SK-N-SH (cell line): ENCODE data around the gene DIAPH2. TPM values are rescaled to one million over a fixed set of nuclear protein-coding genes. Genes with fewer than 3 reads are reported as not detected.

Experiments
- CTCF ChIA-PET: fragments of 300-600, 350-600 bp; formaldehyde crosslinking; extraction: SDS; loops from one replicate; lab custom pipeline; 2021; lab: Yijun Ruan, JAX
- POLR2A ChIA-PET: fragments of 350-600 bp; sonication (Branson Sonifier 250); formaldehyde crosslinking; extraction: SDS; loops from one replicate; lab custom pipeline; 2020; ENCODE audit warnings: antibody characterized with exemption, inconsistent platforms; lab: Yijun Ruan, JAX
- DNase-seq: peaks from one replicate; pipeline ENCODE4 v3.0.0; 2012
- H2AFZ ChIP-seq: fragments of 200-600 bp; sonication (generic); 2 replicates; pipeline ENCODE4 v1.8.1; 2016; ENCODE audit warnings: antibody characterized with exemption, mild to moderate bottlenecking, low read depth
- H3F3A ChIP-seq: fragments of 200-600 bp; sonication (generic); replicated peaks from 2 replicates; pipeline ENCODE3; 2016; ENCODE audit warnings: antibody characterized with exemption, mild to moderate bottlenecking; ENCODE audit not compliant: insufficient read depth
- H3K27ac ChIP-seq, 2 experiments: fragments of 200-500 bp in 1 of 2; fragments of 200-600 bp in 1 of 2; sonication (Bioruptor generic) in 1 of 2; sonication (generic), shearing (Covaris generic) in 1 of 2; 2 replicates each; pipeline versions ENCODE4 v1.5.1 to v1.6.1; 2014 to 2016; ENCODE audit warnings: low read depth in 2 of 2, inconsistent platforms in 1 of 2, low read length in 1 of 2, mild to moderate bottlenecking in 1 of 2, mixed read lengths in 1 of 2
- H3K27me3 ChIP-seq: fragments of 200-600 bp; sonication (generic), shearing (Covaris generic); 2 replicates; pipeline ENCODE4 v1.6.1; 2016; ENCODE audit warnings: mixed run types; ENCODE audit not compliant: insufficient read depth
- H3K36me3 ChIP-seq, 2 experiments: fragments of 200-500 bp in 1 of 2; fragments of 200-600 bp in 1 of 2; sonication (Bioruptor generic) in 1 of 2; sonication (generic) in 1 of 2; replicated peaks in 1 of 2; 2 replicates each; pipeline versions ENCODE3 to v1.5.1; 2014 to 2016; ENCODE audit warnings: low read length in 1 of 2, mild to moderate bottlenecking in 1 of 2; ENCODE audit not compliant: insufficient read depth in 2 of 2, control insufficient read depth in 1 of 2
- H3K4me1 ChIP-seq, 2 experiments: fragments of 200-500 bp in 1 of 2; fragments of 200-600 bp in 1 of 2; sonication (Bioruptor generic) in 1 of 2; sonication (generic), shearing (Covaris generic) in 1 of 2; 2 replicates each; pipeline versions ENCODE4 v1.5.1 to v1.6.1; 2014 to 2016; ENCODE audit warnings: low read depth in 1 of 2, low read length in 1 of 2, mixed run types in 1 of 2; ENCODE audit not compliant: insufficient read depth in 2 of 2, control insufficient read depth in 1 of 2
- H3K4me2 ChIP-seq: fragments of 200-600 bp; sonication (generic), shearing (Covaris generic); 2 replicates; pipeline ENCODE4 v1.6.1; 2017; ENCODE audit warnings: mixed run types
- H3K4me3 ChIP-seq, 2 experiments: fragments of 200-500 bp in 1 of 2; fragments of 200-600 bp in 1 of 2; sonication (Bioruptor generic) in 1 of 2; sonication (generic), shearing (Covaris generic) in 1 of 2; 2 replicates each; pipeline versions ENCODE4 v1.5.1 to v1.8.1; 2014 to 2016; ENCODE audit warnings: low read depth in 2 of 2, inconsistent platforms in 1 of 2, low read length in 1 of 2, mild to moderate bottlenecking in 1 of 2, mixed read lengths in 1 of 2, moderate library complexity in 1 of 2
- H3K79me2 ChIP-seq: fragments of 200-600 bp; sonication (generic); 2 replicates; pipeline ENCODE4 v1.8.1; 2017; ENCODE audit warnings: mild to moderate bottlenecking; ENCODE audit not compliant: insufficient read depth
- H3K9ac ChIP-seq: fragments of 200-600 bp; sonication (generic); 2 replicates; pipeline ENCODE4 v1.6.1; 2017; ENCODE audit warnings: mixed run types
- H3K9me2 ChIP-seq: fragments of 200-600 bp; sonication (generic); 2 replicates; pipeline ENCODE4 v1.6.1; 2017; ENCODE audit warnings: mixed run types
- H3K9me3 ChIP-seq: fragments of 200-600 bp; sonication (generic); 2 replicates; pipeline ENCODE4 v1.6.1; 2017; ENCODE audit warnings: mixed run types, mild to moderate bottlenecking, moderate library complexity
- H4K20me1 ChIP-seq: fragments of 200-600 bp; sonication (generic); 2 replicates; pipeline ENCODE4 v1.6.1; 2017; ENCODE audit warnings: mild to moderate bottlenecking, mixed run types; ENCODE audit not compliant: insufficient read depth
- CHD2 ChIP-seq: fragments of 150-350 bp; IDR thresholded peaks from 2 replicates; pipeline ENCODE4 v1.6.1; 2018; ENCODE audit warnings: low read length; ENCODE audit not compliant: partially characterized antibody
- CTCF ChIP-seq: fragments of 200-600 bp; sonication (generic); IDR thresholded peaks from 2 replicates; pipeline ENCODE4 v1.6.1; 2017; ENCODE audit warnings: antibody characterized with exemption, mild to moderate bottlenecking, moderate library complexity
- ELF1 ChIP-seq: IDR thresholded peaks from 2 replicates; pipeline ENCODE4 v1.4.0; 2012
- EZH2phosphoT487 ChIP-seq: fragments of 200-600 bp; sonication (generic); IDR thresholded peaks from 2 replicates; pipeline ENCODE4 v1.6.1; 2017; ENCODE audit warnings: low read depth, mixed run types, mild to moderate bottlenecking, antibody characterized with exemption, moderate library complexity, borderline replicate concordance
- FOSL2 ChIP-seq: IDR thresholded peaks from 2 replicates; pipeline ENCODE4 v1.4.0; 2012; ENCODE audit warnings: low read depth, mild to moderate bottlenecking, moderate library complexity, borderline replicate concordance
- FOXJ3 ChIP-seq: sonication (generic); formaldehyde crosslinking; IDR thresholded peaks from 2 replicates; pipeline ENCODE4 v1.5.1; 2020; ENCODE audit warnings: mild to moderate bottlenecking, missing genetic modification reagents
- GATA2 ChIP-seq: sonication (generic); formaldehyde crosslinking; IDR thresholded peaks from 2 replicates; pipeline ENCODE4 v1.5.0; 2020; ENCODE audit warnings: mild to moderate bottlenecking, missing genetic modification reagents
- IRF3 ChIP-seq: fragments of 150-350 bp; IDR thresholded peaks from 2 replicates; pipeline ENCODE4 v1.6.1; 2016; ENCODE audit warnings: mild to moderate bottlenecking, low read depth, low read length
- JUND ChIP-seq: IDR thresholded peaks from 2 replicates; pipeline ENCODE4 v1.4.0; 2012
- MAX ChIP-seq: IDR thresholded peaks from 2 replicates; pipeline ENCODE4 v1.4.0; 2012; ENCODE audit warnings: low read depth
- MEF2A ChIP-seq: IDR thresholded peaks from 2 replicates; pipeline ENCODE4 v1.4.0; 2012; ENCODE audit warnings: low read depth, borderline replicate concordance
- MXI1 ChIP-seq: IDR thresholded peaks from 2 replicates; pipeline ENCODE4 v1.6.1; 2012; ENCODE audit warnings: mild to moderate bottlenecking, low read depth, low read length, improper control_type of control experiment
- PBX3 ChIP-seq: IDR thresholded peaks from 2 replicates; pipeline ENCODE4; 2012
- POLR2AphosphoS5 ChIP-seq: IDR thresholded peaks from 2 replicates; pipeline ENCODE4 v1.6.1; 2012; ENCODE audit warnings: low read depth, low read length
- REST ChIP-seq: IDR thresholded peaks from 2 replicates; pipeline ENCODE4 v1.6.1; 2012; ENCODE audit warnings: mild to moderate bottlenecking, low read depth, low read length, moderate library complexity
- RFX5 ChIP-seq: IDR thresholded peaks from 2 replicates; pipeline ENCODE4 v1.6.1; 2012; ENCODE audit warnings: mild to moderate bottlenecking, improper control_type of control experiment, low read length
- RXRA ChIP-seq: IDR thresholded peaks from 2 replicates; pipeline ENCODE4 v1.4.0; 2012; ENCODE audit warnings: low read depth, mild to moderate bottlenecking, borderline replicate concordance
- SIN3A ChIP-seq: IDR thresholded peaks from 2 replicates; pipeline ENCODE4 v1.6.1; 2012; ENCODE audit warnings: low read depth, mild to moderate bottlenecking, low read length, moderate library complexity, borderline replicate concordance
- SMC3 ChIP-seq: IDR thresholded peaks from 2 replicates; pipeline ENCODE4 v1.6.1; 2012; ENCODE audit warnings: low read depth, low read length, improper control_type of control experiment
- TAF1 ChIP-seq: IDR thresholded peaks from 2 replicates; pipeline ENCODE4 v1.6.1; 2012; ENCODE audit warnings: low read depth, mild to moderate bottlenecking, low read length, moderate library complexity, borderline replicate concordance
- TCF12 ChIP-seq: IDR thresholded peaks from 2 replicates; pipeline ENCODE4 v1.4.0; 2012
- USF1 ChIP-seq: IDR thresholded peaks from 2 replicates; pipeline ENCODE4 v1.4.0; 2012; ENCODE audit warnings: low read depth, borderline replicate concordance
- YY1 ChIP-seq: IDR thresholded peaks from 2 replicates; pipeline ENCODE4 v1.4.0; 2012; ENCODE audit warnings: low read depth, mild to moderate bottlenecking
- WGBS: methylation state at CpG from one replicate; pipeline ENCODE4 v1.1.6; 2017; ENCODE audit warnings: low lambda C conversion rate; 5-methylcytosine and 5-hydroxymethylcytosine counted together
- polyA plus RNA-seq, 3 experiments: library from polyadenylated mRNA; depleted of rRNA; stranded (reverse); fragments of >200 nt; gene quantifications; 2 replicates each; pipeline ENCODE4 v1.2.3, GENCODE V29; 2012

DIAPH2 gene
- polyA plus RNA-seq, 1 of the 3 experiments (the other 2 are of a cell fraction), result 1.1 TPM

GRCh38 chrX:97266406-97267121 lies 581.9 kb downstream of the DIAPH2 start:
- H3K79me2 ChIP-seq, result no peaks in the 10 kb centered on the region
- ChIA-PET CTCF (interaction anchor here (0.8 to 1.1 kb wide), 3 partner anchors 9 to 185 kb away, joined by 3 read pairs; no protein-coding TSS in a partner anchor), POLR2A (interaction anchor here (0.6 kb wide), 2 partner anchors 31 to 319 kb away, joined by 3 read pairs; no protein-coding TSS in a partner anchor)
- H4K20me1 ChIP-seq, result no peaks in the 10 kb centered on the region
- H3K27me3 ChIP-seq, result no peaks in the 10 kb centered on the region
- H3F3A ChIP-seq, result no peaks in the 10 kb centered on the region
- DNase-seq, result peak; percentile 44
- no peaks in the 10 kb centered on the region for H3K36me3 ChIP-seq
- 8% methylated on average over 2 of the region's 2 CpGs for WGBS
- peak overlapping the region; percentile 62 to 85; a peak in 3 of 4 replicates for H3K27ac ChIP-seq
- no peak overlapping the region for H3K4me2 ChIP-seq
- no peak overlapping the region for H3K4me3 ChIP-seq
- H3K4me1 ChIP-seq, result peaks cover 0 to 10% of the 10 kb centered on the region in 2 experiments; a peak in 3 of 4 replicates
- H3K9ac ChIP-seq, result no peak overlapping the region
- no peaks in the 10 kb centered on the region for H3K9me3 ChIP-seq
- H2AFZ ChIP-seq, result no peak overlapping the region
- no peaks in the 10 kb centered on the region for H3K9me2 ChIP-seq
- TF ChIP-seq EZH2phosphoT487, result no peak
- no peak for TF ChIP-seq RXRA
- no peak for TF ChIP-seq IRF3
- no peak for TF ChIP-seq MAX
- TF ChIP-seq USF1, result no peak
- no peak for TF ChIP-seq RFX5
- TF ChIP-seq PBX3, result peak; percentile 59
- no peak for TF ChIP-seq REST
- TF ChIP-seq FOXJ3 (CRISPR knock-in tag), result no peak
- TF ChIP-seq CTCF, result no peak
- no peak for TF ChIP-seq TAF1
- no peak for TF ChIP-seq CHD2
- TF ChIP-seq MEF2A, result no peak
- TF ChIP-seq SMC3, result no peak
- TF ChIP-seq ELF1, result no peak
- 0 out of 2 replicates have a peak, but pooled peaks have one; percentile 29 for TF ChIP-seq POLR2AphosphoS5
- no peak for TF ChIP-seq JUND
- TF ChIP-seq SIN3A, result no peak
- no peak for TF ChIP-seq FOSL2
- TF ChIP-seq TCF12, result peak; percentile 76
- no peak for TF ChIP-seq YY1
- TF ChIP-seq GATA2 (CRISPR knock-in tag), result peak; percentile 64
- TF ChIP-seq MXI1, result no peak
